Prostate gland (tissue), 2 donors: Measurements from ENCODE around the gene KLF7. TPM values are rescaled to one million over a fixed set of nuclear protein-coding genes. Genes with fewer than 3 reads are reported as not detected.
A peak's percentile ranks its signal among the peaks of the same experiment; 100 is the strongest.
"Not testable (repeated sequence)": the region's sequence is repeated elsewhere in the genome, so short reads cannot be mapped to it uniquely, and the experiment has no call there.

Experiments
- DNase-seq: peaks from one replicate; pipeline ENCODE4 v3.0.0-alpha.2; 2019; ENCODE audit warnings: low spot score
- H3K27ac ChIP-seq, 2 donors: fragments of 200-600 bp; sonication (generic); 2 replicates each; pipeline ENCODE4 v1.5.1; 2017 to 2019
- H3K27me3 ChIP-seq: fragments of 200-600 bp; sonication (generic); replicated peaks from 2 replicates; pipeline ENCODE4 v1.5.1; 2019; ENCODE audit not compliant: insufficient read depth
- H3K36me3 ChIP-seq, 2 donors: fragments of 200-600 bp; sonication (generic); 1 replicate in 1 of 2; 2 replicates in 1 of 2; pipeline versions ENCODE4 v1.5.1 to v1.8.1; 2017 to 2019
- H3K4me1 ChIP-seq: fragments of 200-600 bp; sonication (generic); replicated peaks from 2 replicates; pipeline ENCODE4 v1.5.1; 2019
- H3K4me3 ChIP-seq, 2 donors: fragments of 200-600 bp; sonication (generic); 2 replicates each; pipeline ENCODE4 v1.5.1; 2017 to 2019
- H3K9me3 ChIP-seq: fragments of 200-600 bp; sonication (generic); 2 replicates; pipeline ENCODE4 v1.5.1; 2017
- POLR2A ChIP-seq: fragments of 450-650 bp; IDR thresholded peaks from one replicate; pipeline ENCODE4 v1.6.1; 2016; ENCODE audit warnings: antibody characterized with exemption, mild to moderate bottlenecking
- POLR2AphosphoS5 ChIP-seq: sonication (generic); formaldehyde crosslinking; IDR thresholded peaks from one replicate; pipeline ENCODE4 v1.6.1; 2017; ENCODE audit warnings: antibody characterized with exemption
- WGBS: methylation state at CpG from one replicate; pipeline ENCODE4 v1.1.5; 2018; 5-methylcytosine and 5-hydroxymethylcytosine counted together
- intact Hi-C: fragments of 100-400 bp; cut with DNase I; formaldehyde crosslinking; loops from one replicate; pipeline ENCODE4 v1.14.2; 2022
- microRNA-seq: library from miRNA; unstranded; fragments of <30 nt; microRNA quantifications from one replicate; pipeline ENCODE4, GENCODE V29; 2016
- small RNA-seq, 2 donors: library from RNA; depleted of rRNA; stranded (forward); fragments of <200 nt; gene quantifications; one replicate each; pipeline ENCODE3, GENCODE V24; 2016
- total RNA-seq, 2 donors: library from RNA; depleted of rRNA; stranded (reverse); fragments of >200 nt; gene quantifications; one replicate each; pipeline ENCODE4 v1.1.0, GENCODE V29; 2016
- TF ChIP-seq, protein P1 (sequence below), 4 experiments: fragments of 200-600 bp in 2 of 4; fragments of 450-650 bp in 2 of 4; sonication (generic) in 2 of 4; IDR thresholded peaks; 1 replicate in 3 of 4; 2 replicates in 1 of 4; pipeline ENCODE4 v1.5.1; 2016 to 2019; ENCODE audit warnings: antibody characterized with exemption in 4 of 4, mild to moderate bottlenecking in 2 of 4, moderate library complexity in 2 of 4

Gene KLF7
- total RNA-seq, 2 donors from 2014 or later: 10.2 to 23.9 TPM

DNA sequence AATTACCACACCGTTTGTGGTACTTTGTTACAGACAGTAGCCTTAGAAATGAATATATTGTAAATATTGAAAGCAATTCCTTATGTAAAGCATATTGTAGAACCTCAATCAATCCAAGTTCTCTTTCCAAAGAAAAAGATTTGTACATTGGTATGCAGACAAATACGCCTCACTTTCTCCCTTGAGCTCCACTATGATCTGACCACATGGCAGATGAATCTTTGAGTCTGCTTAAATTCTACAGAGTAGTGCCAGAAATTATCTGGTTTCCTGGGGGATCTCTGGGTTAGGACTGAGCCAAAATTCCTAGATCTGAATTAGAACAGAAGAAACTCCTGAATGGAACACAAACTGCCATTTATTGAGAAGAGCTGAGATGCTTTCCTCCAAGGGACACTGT is 127.4 kb downstream of the KLF7 start:
- 98% methylated on average over 2 of the region's 2 CpGs for WGBS
- Histone ChIP-seq H3K9me3 (no peaks in the 10 kb centered on the region), H3K4me3 (no peak overlapping the region), H3K27ac (no peak overlapping the region), H3K27me3 (no peaks in the 10 kb centered on the region), H3K36me3 (no peaks in the 10 kb centered on the region), H3K4me1 (no peaks in the 10 kb centered on the region)
- TF ChIP-seq POLR2A: no peak
- no peak for TF ChIP-seq POLR2AphosphoS5
- TF ChIP-seq, protein P1, sequence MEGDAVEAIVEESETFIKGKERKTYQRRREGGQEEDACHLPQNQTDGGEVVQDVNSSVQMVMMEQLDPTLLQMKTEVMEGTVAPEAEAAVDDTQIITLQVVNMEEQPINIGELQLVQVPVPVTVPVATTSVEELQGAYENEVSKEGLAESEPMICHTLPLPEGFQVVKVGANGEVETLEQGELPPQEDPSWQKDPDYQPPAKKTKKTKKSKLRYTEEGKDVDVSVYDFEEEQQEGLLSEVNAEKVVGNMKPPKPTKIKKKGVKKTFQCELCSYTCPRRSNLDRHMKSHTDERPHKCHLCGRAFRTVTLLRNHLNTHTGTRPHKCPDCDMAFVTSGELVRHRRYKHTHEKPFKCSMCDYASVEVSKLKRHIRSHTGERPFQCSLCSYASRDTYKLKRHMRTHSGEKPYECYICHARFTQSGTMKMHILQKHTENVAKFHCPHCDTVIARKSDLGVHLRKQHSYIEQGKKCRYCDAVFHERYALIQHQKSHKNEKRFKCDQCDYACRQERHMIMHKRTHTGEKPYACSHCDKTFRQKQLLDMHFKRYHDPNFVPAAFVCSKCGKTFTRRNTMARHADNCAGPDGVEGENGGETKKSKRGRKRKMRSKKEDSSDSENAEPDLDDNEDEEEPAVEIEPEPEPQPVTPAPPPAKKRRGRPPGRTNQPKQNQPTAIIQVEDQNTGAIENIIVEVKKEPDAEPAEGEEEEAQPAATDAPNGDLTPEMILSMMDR (IDR thresholded peaks at IDR 0.05): no peak
- intact Hi-C loops: no loop called here
- DNase-seq: no peak

- H3K27ac ChIP-seq: no peak overlapping the region
- no peak overlapping the region for H3K4me3 ChIP-seq
- H3K4me1 ChIP-seq: no peaks in the 10 kb centered on the region
- H3K9me3 ChIP-seq: no peaks in the 10 kb centered on the region
- no peak for DNase-seq
- no peak for TF ChIP-seq POLR2A
- TF ChIP-seq, protein P1 (IDR thresholded peaks at IDR 0.05): no peak
- no peak for TF ChIP-seq POLR2AphosphoS5
- intact Hi-C loops: no loop called here
- H3K36me3 ChIP-seq: no peaks in the 10 kb centered on the region
- H3K27me3 ChIP-seq: no peaks in the 10 kb centered on the region
- 64% methylated on average over 7 of the region's 7 CpGs for WGBS
Measured at GRCh38 chr2:207037896-207038295, 127.9 kb downstream of the KLF7 start.

- WGBS: 30% methylated on average over 2 of the region's 8 CpGs
- H3K27me3 ChIP-seq, H3K27ac ChIP-seq, H3K36me3 ChIP-seq, H3K4me1 ChIP-seq, H3K9me3 ChIP-seq, intact Hi-C loops, DNase-seq, H3K4me3 ChIP-seq: not testable (repeated sequence)
Measured at GRCh38 chr2:207037023-207037422, 128.7 kb downstream of the KLF7 start.

GRCh38 chr2:207035875-207036274 is 129.9 kb downstream of the KLF7 start:
- DNase-seq: no peak
- WGBS: 80% methylated on average over 2 of the region's 2 CpGs
- no peak overlapping the region for H3K4me3 ChIP-seq
- no peaks in the 10 kb centered on the region for H3K36me3 ChIP-seq
- TF ChIP-seq POLR2A (no peak), POLR2AphosphoS5 (no peak)
- TF ChIP-seq, protein P1 (IDR thresholded peaks at IDR 0.05): no peak
- H3K27me3 ChIP-seq: no peaks in the 10 kb centered on the region
- no peak overlapping the region for H3K27ac ChIP-seq
- intact Hi-C loops: no loop called here
- H3K9me3 ChIP-seq: no peaks in the 10 kb centered on the region
- no peaks in the 10 kb centered on the region for H3K4me1 ChIP-seq

- no peaks in the 10 kb centered on the region for H3K4me1 ChIP-seq
- no peak overlapping the region for H3K4me3 ChIP-seq
- DNase-seq: no peak
- H3K27ac ChIP-seq: no peak overlapping the region
- TF ChIP-seq POLR2AphosphoS5 (no peak), POLR2A (no peak)
- TF ChIP-seq, protein P1 (IDR thresholded peaks at IDR 0.05): no peak
- H3K9me3 ChIP-seq: no peaks in the 10 kb centered on the region
- 91% methylated on average over 2 of the region's 2 CpGs for WGBS
- no peaks in the 10 kb centered on the region for H3K36me3 ChIP-seq
- intact Hi-C loops: no loop called here
- H3K27me3 ChIP-seq: no peaks in the 10 kb centered on the region
Measured at GRCh38 chr2:207032490-207032889, 133.3 kb downstream of the KLF7 start.

Small RNA genes lying within 50 kb of the gene (microRNA-seq; reads per million reads assigned to microRNA genes)
- gene MIR2355: 11.4 reads per million, percentile 53 among the genes with 10 or more reads in this experiment
- 2.0 reads per million, percentile 28 among the genes with 10 or more reads in this experiment for gene MIR7845

Small RNA genes lying within 50 kb of the gene (small RNA-seq; reads per million reads assigned to genes)
- gene MIR2355: 0.19 to 0.40 reads per million in 2 donors
- gene MIR7845: 0 to 0.40 reads per million in 2 donors

Other genes starting within 250 kb of the KLF7 start
- gene CPO, start 226.4 kb downstream of the KLF7 start, total RNA-seq: 1 to 10 TPM in 1 of 2 donors, not detected in 1; 2.5 TPM